ENCODE results near the gene ZNF330. TPM values are rescaled to one million over a fixed set of nuclear protein-coding genes. Genes with fewer than 3 reads are reported as not detected.

Gene ZNF330
- total and polyA plus RNA-seq, 10 of the 15 experiments (the other 5 are each of a cell fraction or from before 2014, with no cell fraction given), result 31.3 to 57.6 (median 44.3) TPM

DNA sequence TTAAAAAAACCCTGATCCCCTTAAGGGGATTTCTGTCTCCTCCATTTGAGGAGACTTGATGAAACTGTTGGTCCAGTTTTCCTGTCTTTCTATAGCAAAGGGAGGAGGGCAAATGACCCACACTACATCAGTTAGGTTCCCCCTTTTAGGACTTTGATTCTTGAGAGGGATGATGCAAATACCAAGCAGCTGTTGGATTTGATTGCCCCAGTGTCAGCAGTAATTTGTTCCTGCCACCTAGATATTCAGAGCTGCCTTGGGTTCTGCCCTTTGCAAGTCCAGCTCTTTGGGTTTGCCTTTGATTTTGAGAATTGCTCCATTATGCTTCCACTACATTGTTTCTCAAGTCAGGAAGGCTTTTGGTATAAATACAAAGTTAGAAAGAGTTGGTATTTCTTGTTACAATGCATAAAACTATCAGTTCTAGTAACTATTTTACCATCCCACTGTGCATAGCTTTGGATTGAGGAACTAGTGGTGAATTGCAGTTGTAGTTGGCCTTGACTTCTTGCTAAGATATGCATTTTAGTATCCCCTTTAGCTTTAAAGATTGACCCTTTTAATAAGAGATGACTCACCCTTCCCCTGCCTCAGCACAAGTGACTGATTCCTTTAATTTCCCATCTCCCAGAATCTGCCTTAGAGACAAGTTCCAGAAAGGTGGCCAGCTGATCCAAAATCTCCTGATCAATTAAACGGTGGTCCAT is 24.3 kb upstream of the ZNF330 start (continued):
- TF ChIP-seq CEBPB (IDR thresholded peaks at IDR 0.05; ENCODE audit: borderline replicate concordance in 1 of 2, low read depth in 2 of 2, low read length in 2 of 2) (no peak), TCF3 (IDR thresholded peaks at IDR 0.05; ENCODE audit: borderline replicate concordance, insufficient read depth, low read depth, low read length) (no peak), CEBPZ (IDR thresholded peaks at IDR 0.05; ENCODE audit: low read depth, low read length) (no peak), SREBF2 (IDR thresholded peaks at IDR 0.05; ENCODE audit: low read length) (no peak), NR2C2 (IDR thresholded peaks at IDR 0.05; ENCODE audit: borderline replicate concordance, control insufficient read depth, insufficient read length, low read depth) (no peak), NKRF (conservative IDR thresholded peaks at IDR 0.05) (no peak), MAX (IDR thresholded peaks at IDR 0.05; ENCODE audit: low read depth, low read length) (no peak)
- TF ChIP-seq, protein P1, sequence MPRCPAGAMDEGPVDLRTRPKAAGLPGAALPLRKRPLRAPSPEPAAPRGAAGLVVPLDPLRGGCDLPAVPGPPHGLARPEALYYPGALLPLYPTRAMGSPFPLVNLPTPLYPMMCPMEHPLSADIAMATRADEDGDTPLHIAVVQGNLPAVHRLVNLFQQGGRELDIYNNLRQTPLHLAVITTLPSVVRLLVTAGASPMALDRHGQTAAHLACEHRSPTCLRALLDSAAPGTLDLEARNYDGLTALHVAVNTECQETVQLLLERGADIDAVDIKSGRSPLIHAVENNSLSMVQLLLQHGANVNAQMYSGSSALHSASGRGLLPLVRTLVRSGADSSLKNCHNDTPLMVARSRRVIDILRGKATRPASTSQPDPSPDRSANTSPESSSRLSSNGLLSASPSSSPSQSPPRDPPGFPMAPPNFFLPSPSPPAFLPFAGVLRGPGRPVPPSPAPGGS (IDR thresholded peaks at IDR 0.05; ENCODE audit: borderline replicate concordance, insufficient read depth, low read depth, low read length, poor library complexity, severe bottlenecking), result no peak

Data from GM12878 (cell line).